GM12878 (cell line): ENCODE results near the gene TNFRSF11A. TPM values are rescaled to one million over a fixed set of nuclear protein-coding genes. Genes with fewer than 3 reads are reported as not detected.

Experiments used
- ATAC-seq: fragments of 200-7000 bp; cut with Tn5 transposase; 3 replicates; pipeline ENCODE4 v1.9.1; 2020; ENCODE audit warnings: mild to moderate bottlenecking, moderate library complexity
- BruUV-seq: library from RNA; stranded (reverse); fragments of 400-500 nt; replicated peaks from 2 replicates; lab custom pipeline; 2021; lab: Mats Ljungman, UMichigan
- CTCF ChIA-PET: fragments of 300-600 bp; sonication (Branson Sonifier 250); formaldehyde crosslinking; extraction: SDS; loops from one replicate; lab custom pipeline; 2021; ENCODE audit warnings: inconsistent platforms; lab: Yijun Ruan, JAX
- POLR2A ChIA-PET: fragments of 350-600 bp; formaldehyde crosslinking; extraction: SDS; loops from one replicate; lab custom pipeline; 2021; ENCODE audit warnings: inconsistent platforms; lab: Charles Lee
- RAD21 ChIA-PET: fragments of 300-600 bp; sonication (Branson Sonifier 250); formaldehyde crosslinking; loops from one replicate; lab custom pipeline; 2023; ENCODE audit warnings: antibody characterized with exemption; ENCODE audit not compliant: unreplicated experiment; lab: Charles Lee
- SMC1A ChIA-PET: fragments of 300-600 bp; sonication (Branson Sonifier 250); formaldehyde crosslinking; loops from one replicate; lab custom pipeline; 2023; ENCODE audit not compliant: unreplicated experiment, uncharacterized antibody; lab: Charles Lee
- DNase-seq: peaks from one replicate; pipeline ENCODE4 v3.0.0-alpha.2; 2011; ENCODE audit warnings: low read depth, low spot score
- FAIRE-seq: peaks from 3 replicates; lab custom pipeline; 2011; peaks lifted over from hg19 to GRCh38; lab: Jason Lieb, UNC
- H2AFZ ChIP-seq: 2 replicates; pipeline ENCODE4 v1.6.0; 2011; ENCODE audit warnings: low read depth, low read length, control low read depth; ENCODE audit not compliant: control insufficient read depth
- H3K27ac ChIP-seq: 2 replicates; pipeline ENCODE4 v1.5.1; 2011; ENCODE audit warnings: control low read depth; ENCODE audit not compliant: control insufficient read depth, insufficient read depth
- H3K27me3 ChIP-seq, 2 experiments: replicated peaks in 1 of 2; 2 replicates each; pipeline versions ENCODE4 v1.6.0 to v1.6.1; 2011; ENCODE audit warnings: low read length in 1 of 2; ENCODE audit not compliant: control insufficient read depth in 2 of 2, insufficient read depth in 2 of 2
- H3K36me3 ChIP-seq, 2 experiments: 2 replicates each; pipeline ENCODE4 v1.5.1; 2011; ENCODE audit warnings: low read length in 1 of 2; ENCODE audit not compliant: control insufficient read depth in 2 of 2, insufficient read depth in 2 of 2
- H3K4me1 ChIP-seq: 2 replicates; pipeline ENCODE4 v1.6.1; 2011; ENCODE audit warnings: mild to moderate bottlenecking, low read length, moderate library complexity, mixed read lengths; ENCODE audit not compliant: control insufficient read depth, insufficient read depth
- H3K4me2 ChIP-seq: 2 replicates; pipeline ENCODE4 v1.6.0; 2011; ENCODE audit warnings: control low read depth; ENCODE audit not compliant: control insufficient read depth, insufficient read depth
- H3K4me3 ChIP-seq: fragments of 200-600 bp; sonication (generic); 2 replicates; pipeline ENCODE4 v1.5.1; 2016
- H3K79me2 ChIP-seq: 2 replicates; pipeline ENCODE4 v1.6.0; 2011; ENCODE audit warnings: low read length; ENCODE audit not compliant: control insufficient read depth, insufficient read depth
- H3K9ac ChIP-seq: 2 replicates; pipeline ENCODE4 v1.8.0; 2011; ENCODE audit warnings: low read length, control low read depth, mixed read lengths; ENCODE audit not compliant: control insufficient read depth, insufficient read depth
- H3K9me3 ChIP-seq: replicated peaks from 3 replicates; pipeline ENCODE4 v1.5.1; 2011; ENCODE audit warnings: mild to moderate bottlenecking, low read length; ENCODE audit not compliant: control insufficient read depth, insufficient read depth
- H4K20me1 ChIP-seq: 2 replicates; pipeline ENCODE4 v1.6.0; 2011; ENCODE audit not compliant: control insufficient read depth, insufficient read depth
- BHLHE40 ChIP-seq, 2 experiments: fragments of 450-650 bp in 1 of 2; IDR thresholded peaks; 2 replicates each; pipeline ENCODE4 v1.6.1; 2011 to 2017; ENCODE audit warnings: low read depth in 2 of 2, borderline replicate concordance in 1 of 2, improper control_type of control experiment in 1 of 2, low read length in 1 of 2, mild to moderate bottlenecking in 1 of 2
- CBFB ChIP-seq: IDR thresholded peaks from 2 replicates; pipeline ENCODE4 v1.6.1; 2016; ENCODE audit warnings: antibody characterized with exemption, low read depth
- ELK1 ChIP-seq: IDR thresholded peaks from 2 replicates; pipeline ENCODE4 v1.6.1; 2012; ENCODE audit warnings: low read depth, low read length, improper control_type of control experiment
- KAT2A ChIP-seq: conservative IDR thresholded peaks from 2 replicates; pipeline ENCODE4 v1.6.1; 2011; ENCODE audit warnings: low read depth, low read length; ENCODE audit not compliant: control insufficient read depth
- SREBF1 ChIP-seq: IDR thresholded peaks from 2 replicates; pipeline ENCODE4 v1.6.1; 2012; ENCODE audit warnings: mild to moderate bottlenecking, low read length
- WGBS: methylation state at CpG from one replicate; pipeline ENCODE4 v1.1.6; 2016; ENCODE audit warnings: low lambda C conversion rate; ENCODE audit not compliant: insufficient replicate concordance, insufficient coverage; ENCODE audit errors: missing lambda C conversion rate; 5-methylcytosine and 5-hydroxymethylcytosine counted together
- in situ Hi-C: fragments of 300-500 bp; cut with MboI; formaldehyde crosslinking; loops from 9 replicates; pipeline ENCODE4 v1.14.3; 2018; ENCODE audit warnings: mixed read lengths
- intact Hi-C: fragments of 100-400 bp; cut with micrococcal nuclease; formaldehyde crosslinking; loops from one replicate; pipeline ENCODE4 v1.14.2; 2022; ENCODE audit not compliant: unreplicated experiment
- polyA plus RNA-seq, 11 experiments: library from polyadenylated mRNA; depleted of rRNA in 4 of 11; unstranded in 6 of 11; stranded (reverse) in 5 of 11; fragments of >200 nt; fragmentation: Nextera tagmentation in 4 of 11; fragmentation: Illumina TruSeq in 1 of 11; extraction: Ambion mirVana in 4 of 11; extraction: Trizol in 1 of 11; gene quantifications; 1 replicate in 1 of 11; 2 replicates in 10 of 11; pipeline versions ENCODE4 v1.2.1 to v1.2.3, GENCODE V29; 2011 to 2016; ENCODE audit warnings: inconsistent platforms in 2 of 11, missing spikeins in 2 of 11, low read depth in 1 of 11
- total RNA-seq, 4 experiments: library from RNA; depleted of rRNA in 3 of 4; stranded (reverse); fragments of >200 nt in 3 of 4; fragmentation: Illumina TruSeq in 1 of 4; extraction: Trizol in 1 of 4; gene quantifications; 2 replicates each; pipeline versions ENCODE4 v1.2.1 to v1.2.3, GENCODE V29; 2013 to 2021

TNFRSF11A gene
- total and polyA plus RNA-seq, 10 of the 15 experiments (the other 5 are each of a cell fraction or from before 2014, with no cell fraction given) = 0.07 to 4.0 (median 0.23) TPM

GRCh38 chr18:62329691-62330454 lies 4.8 kb downstream of the TNFRSF11A start:
- in situ Hi-C loops = no loop called here
- intact Hi-C loops = loop anchor here (5.0 to 10.0 kb wide), 3 partner anchors 143 to 255 kb away; partner anchors contain the start of genes PIGN, RELCH and ZCCHC2
- H3K79me2 ChIP-seq = no peaks in the 10 kb centered on the region
- CTCF ChIA-PET = interaction anchor here (0.8 to 2.3 kb wide), 3 partner anchors 12 to 89 kb away, joined by 3 to 10 read pairs (median 3); no protein-coding TSS in a partner anchor
- peak; percentile 26 for ATAC-seq
- RAD21 ChIA-PET = interaction anchor here (1.4 kb wide), 1 partner anchor 91 kb away, joined by 7 read pairs; no protein-coding TSS in a partner anchor
- no peak for FAIRE-seq
- POLR2A ChIA-PET = interaction anchor here (1.1 kb wide), 1 partner anchor 30 kb away, joined by 3 read pairs; no protein-coding TSS in a partner anchor
- no peaks in the 10 kb centered on the region for H4K20me1 ChIP-seq
- DNase-seq = no peak
- H3K4me1 ChIP-seq = peaks cover 9% of the 10 kb centered on the region
- no peak overlapping the region for H3K27ac ChIP-seq
- H3K4me3 ChIP-seq = no peak overlapping the region
- WGBS = 64% methylated on average over 15 of the region's 15 CpGs
- H3K27me3 ChIP-seq = peaks cover 0 to 8% of the 10 kb centered on the region in 2 experiments; a peak in 1 of 4 replicates
- no peaks in the 10 kb centered on the region for H3K36me3 ChIP-seq
- peak in 1 of 2 experiments; percentile 41; a peak in 2 of 4 replicates for TF ChIP-seq BHLHE40 (IDR thresholded peaks at IDR 0.05; ENCODE audit: borderline replicate concordance in 1 of 2, low read depth in 2 of 2, low read length in 1 of 2)
- TF ChIP-seq ELK1 = no peak
- no peak for TF ChIP-seq CBFB
- no peak for TF ChIP-seq SREBF1
- TF ChIP-seq KAT2A = no peak
- H3K9me3 ChIP-seq = no peaks in the 10 kb centered on the region
- no peak overlapping the region for H2AFZ ChIP-seq
- SMC1A ChIA-PET = interaction anchor here (0.5 to 1.7 kb wide), 6 partner anchors 9 to 1173 kb away, joined by 3 to 6 read pairs (median 3); no protein-coding TSS in a partner anchor
- H3K9ac ChIP-seq = no peak overlapping the region
- H3K4me2 ChIP-seq = no peak overlapping the region
- no TSS peak for BruUV-seq
